ENCODE measurements around the gene STAG2. TPM values are rescaled to one million over a fixed set of nuclear protein-coding genes. Genes with fewer than 3 reads are reported as not detected.

STAG2 gene
- total RNA-seq, 1 donor from 2014 or later, result 79.5 TPM

DNA sequence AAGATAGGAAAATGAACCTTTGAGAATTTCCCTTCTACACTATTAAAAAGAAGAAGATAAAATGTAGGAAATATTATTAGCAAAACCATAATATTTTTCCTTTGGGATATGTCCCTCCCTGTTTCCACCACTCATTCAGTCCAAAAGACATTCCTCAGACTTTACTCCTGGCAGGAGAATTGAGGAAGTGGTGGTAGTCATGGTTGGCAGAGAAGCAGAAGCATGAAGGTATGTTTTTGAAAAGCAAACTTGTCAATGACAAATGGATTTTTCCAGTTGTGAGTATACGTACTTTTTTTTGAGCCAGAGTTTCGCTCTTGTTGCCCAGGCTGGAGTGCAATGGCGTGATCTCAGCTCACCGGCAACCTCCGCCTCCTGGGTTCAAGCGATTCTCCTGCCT lies 13.7 kb downstream of the STAG2 start:
- DNase-seq (ENCODE audit: low read depth in 2 of 2), result peak in 1 of 2 donors; percentile 51

DNA sequence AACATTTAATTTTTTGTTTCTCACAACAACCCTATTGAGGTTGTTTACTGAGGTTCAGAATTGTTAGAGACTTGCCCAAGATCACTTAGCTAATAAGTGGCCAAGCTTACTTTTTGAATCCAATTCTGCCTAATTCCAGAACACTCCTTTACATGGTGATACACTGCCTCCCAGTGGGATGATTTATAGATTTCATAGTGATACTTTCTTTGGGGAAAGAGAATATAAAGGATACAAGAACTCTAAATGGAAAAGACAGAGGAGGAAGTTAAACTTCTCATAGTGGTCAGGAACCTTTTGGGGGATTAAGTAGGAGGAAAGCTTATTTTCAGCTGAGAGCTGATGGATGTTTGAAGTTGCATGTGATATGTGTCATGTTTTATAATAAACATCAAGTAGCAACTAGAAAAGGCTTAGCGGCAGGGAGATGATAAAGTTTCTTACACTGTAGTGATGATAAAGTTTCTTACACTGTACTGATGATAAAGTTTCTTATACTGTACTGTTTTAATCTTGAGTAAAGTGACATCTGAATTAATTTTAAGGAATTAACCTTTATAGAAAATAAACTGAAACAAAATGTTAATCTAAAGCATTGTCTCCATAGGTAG lies 15.3 kb downstream of the STAG2 start:
- peak in 1 of 2 donors; percentile 48 for DNase-seq (ENCODE audit: low read depth in 2 of 2)

DNA sequence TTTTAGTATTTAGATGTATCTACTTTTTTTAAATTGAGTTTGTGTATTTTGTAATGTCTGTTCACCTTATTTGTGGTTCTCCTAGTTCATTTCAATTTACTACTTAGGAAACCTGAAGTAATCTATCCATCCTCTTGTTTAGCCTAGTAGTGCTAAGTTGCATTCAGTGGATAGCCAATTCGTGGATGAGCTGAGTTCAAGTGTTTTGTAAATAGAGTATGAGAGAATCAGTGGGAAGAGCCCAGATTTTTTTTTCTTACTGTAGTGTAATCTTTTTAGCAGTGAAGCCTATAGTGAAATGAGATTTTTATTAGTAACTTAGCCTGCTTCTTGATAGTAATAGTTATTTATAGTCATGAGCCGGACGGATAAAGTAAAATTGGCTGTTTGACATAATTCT lies 21.7 kb downstream of the STAG2 start:
- no peak for DNase-seq (ENCODE audit: low read depth in 2 of 2)

DNA sequence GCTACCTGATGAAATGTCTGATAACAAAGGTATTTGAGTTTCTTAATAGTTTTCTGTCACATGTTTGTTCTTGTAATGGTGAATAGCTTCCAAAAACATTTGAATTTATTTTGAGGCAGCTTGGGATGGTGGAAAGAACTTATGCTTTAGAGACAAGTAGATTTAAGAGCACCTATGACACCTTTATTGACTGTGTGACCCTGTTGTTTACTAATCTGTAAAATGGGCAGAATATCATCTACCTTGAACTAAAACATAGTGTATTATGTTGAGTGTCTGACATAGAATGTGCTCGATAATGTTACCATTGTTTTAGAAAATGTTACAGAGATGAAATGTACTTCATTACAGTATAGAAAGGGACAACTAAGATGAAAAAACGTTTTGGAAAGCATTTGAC lies 24.9 kb downstream of the STAG2 start:
- DNase-seq (ENCODE audit: low read depth in 2 of 2), result no peak

DNA sequence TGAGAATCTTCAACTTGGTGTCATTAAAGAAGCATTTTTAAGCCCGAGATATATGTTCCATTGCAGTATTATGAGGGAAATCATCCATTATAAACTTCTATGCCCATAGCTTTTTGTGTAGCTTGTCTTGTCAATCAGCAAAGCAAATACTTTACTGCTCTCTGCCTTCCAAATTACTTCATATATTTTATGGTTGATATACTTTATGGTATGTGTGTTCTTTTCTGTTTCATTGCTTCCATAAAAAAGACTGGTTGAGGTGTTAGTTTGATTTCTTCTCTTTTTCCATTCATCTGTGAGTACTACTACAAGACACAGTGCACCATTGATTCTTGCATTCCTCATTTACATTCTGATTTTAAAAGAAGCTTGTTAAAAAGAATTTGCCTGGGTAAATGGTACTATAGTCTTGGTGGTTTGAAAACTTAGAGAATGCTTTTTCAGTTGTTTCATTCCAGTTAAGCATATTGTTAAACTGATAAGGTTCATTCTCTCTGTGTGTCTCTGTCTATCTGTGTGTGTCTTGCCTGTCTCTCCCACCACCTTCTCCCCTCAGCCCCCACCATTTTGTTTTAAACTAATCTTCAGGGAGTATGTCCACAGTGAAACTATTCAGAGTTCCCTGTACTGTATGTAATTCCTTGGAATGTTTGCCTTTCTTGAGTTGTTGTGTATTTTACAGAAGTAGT lies 27.1 kb downstream of the STAG2 start:
- no peak for DNase-seq (ENCODE audit: low read depth in 2 of 2)

DNA sequence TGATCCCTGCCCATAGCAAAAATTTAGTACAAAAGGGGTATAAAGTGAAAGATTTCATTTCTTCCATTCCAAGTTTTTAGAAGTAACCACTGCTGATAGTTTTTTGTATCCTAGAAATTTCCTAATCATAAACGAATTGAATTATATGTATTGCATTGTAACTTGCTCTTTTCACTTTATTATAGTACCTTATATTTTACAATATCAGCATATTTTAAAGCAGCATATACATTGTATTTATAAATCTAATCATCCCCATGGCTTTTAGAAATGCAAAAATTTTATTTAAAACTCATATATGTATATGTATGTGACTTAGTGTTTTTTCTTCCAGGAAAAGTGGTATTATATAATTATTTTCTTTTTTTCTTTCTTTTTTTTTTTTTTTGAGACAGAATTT lies 27.7 kb downstream of the STAG2 start:
- DNase-seq (ENCODE audit: low read depth in 2 of 2), result no peak

DNA sequence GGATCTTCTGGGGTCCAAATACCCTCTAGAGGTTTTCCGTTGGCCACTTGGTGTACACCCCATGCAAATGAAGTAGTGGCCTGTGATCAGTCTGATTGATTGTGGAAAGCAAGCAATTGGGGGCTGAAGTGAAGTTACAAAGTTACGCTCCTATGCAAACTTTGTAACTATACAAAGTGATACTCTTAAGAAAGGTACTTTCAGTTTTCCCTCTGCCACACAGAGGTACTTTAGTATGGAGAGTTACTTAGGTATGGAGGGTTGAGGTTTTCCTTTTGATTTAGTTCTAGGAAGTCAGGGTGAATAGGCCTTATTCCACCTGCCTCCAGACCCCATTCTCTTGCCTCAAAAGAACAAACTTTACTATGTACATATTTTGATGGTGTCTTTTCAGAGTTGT lies 28.7 kb downstream of the STAG2 start:
- DNase-seq (ENCODE audit: low read depth in 2 of 2), result no peak

DNA sequence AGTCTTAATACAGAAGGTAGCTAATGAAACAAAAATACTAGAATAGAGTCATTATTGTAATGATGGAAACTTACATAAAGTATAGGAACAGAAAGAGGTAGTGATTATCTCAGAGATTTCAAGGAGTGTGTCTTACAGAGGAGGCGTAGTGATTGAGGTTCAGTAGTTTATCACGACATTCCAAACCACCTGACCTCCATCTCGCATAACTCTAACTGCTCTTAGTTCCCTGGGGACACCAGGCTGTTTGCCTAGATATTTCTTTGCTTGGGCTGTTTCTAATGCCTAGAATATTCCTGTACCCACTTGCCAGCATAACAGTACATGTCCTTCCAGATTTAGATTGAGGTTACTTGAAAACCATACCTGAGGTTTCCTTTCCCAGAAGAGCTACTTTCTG lies 29.1 kb downstream of the STAG2 start:
- DNase-seq (ENCODE audit: low read depth in 2 of 2), result no peak

DNA sequence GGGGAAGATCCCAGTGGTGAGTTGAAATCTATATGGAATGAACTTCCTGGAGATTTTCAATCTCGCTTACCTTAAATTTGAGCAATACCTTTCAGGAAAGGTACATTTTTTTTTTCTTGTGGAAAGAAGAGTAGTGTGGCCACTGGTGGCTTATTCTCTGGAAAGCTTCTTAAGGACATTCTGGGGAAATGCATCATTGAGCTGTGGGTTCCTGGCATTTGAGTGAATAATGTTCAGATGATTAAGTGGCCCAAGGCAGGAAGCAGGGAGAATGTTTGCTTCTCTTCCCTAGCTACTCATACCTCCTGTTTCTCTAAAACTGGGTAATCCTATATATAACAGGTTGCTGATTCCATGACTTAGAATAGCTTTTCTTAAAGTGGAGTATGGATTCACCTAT lies 31.8 kb downstream of the STAG2 start:
- DNase-seq (ENCODE audit: low read depth in 2 of 2), result peak in 1 of 2 donors; percentile 75

DNA sequence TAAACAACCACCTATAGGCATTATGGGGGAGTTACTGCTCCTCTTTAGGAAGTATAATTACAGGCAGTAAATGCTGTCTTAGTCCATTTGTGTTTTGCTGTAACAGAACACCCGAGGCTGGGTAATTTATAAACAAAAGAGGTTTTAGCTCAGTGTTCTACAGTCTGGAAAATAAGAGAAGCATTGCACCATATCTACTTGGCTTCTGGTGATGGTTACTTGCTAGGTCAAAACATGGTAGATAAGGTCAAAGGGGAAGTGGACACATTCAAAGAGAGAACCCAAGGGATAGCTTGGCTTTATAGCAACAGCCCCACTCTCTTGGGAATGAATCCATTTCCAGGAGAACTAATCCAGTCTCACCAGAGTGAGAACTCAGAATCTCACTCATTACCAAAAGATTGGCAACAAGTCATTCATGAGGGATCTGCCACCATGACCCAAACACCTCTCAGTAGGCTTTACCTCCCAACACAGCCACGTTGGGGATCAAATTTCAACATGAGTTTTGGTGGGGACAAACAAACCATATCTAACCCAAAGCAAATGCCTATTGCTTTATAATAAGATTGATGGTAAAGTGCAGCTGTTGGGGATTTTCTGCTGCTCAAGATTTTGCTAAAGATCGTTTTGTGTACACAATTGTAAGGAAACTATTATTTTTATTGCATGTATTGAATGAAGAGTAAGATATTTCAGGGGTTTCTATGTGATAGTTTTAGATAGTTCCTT lies 32.6 kb downstream of the STAG2 start:
- no peak for DNase-seq (ENCODE audit: low read depth in 2 of 2)

DNA sequence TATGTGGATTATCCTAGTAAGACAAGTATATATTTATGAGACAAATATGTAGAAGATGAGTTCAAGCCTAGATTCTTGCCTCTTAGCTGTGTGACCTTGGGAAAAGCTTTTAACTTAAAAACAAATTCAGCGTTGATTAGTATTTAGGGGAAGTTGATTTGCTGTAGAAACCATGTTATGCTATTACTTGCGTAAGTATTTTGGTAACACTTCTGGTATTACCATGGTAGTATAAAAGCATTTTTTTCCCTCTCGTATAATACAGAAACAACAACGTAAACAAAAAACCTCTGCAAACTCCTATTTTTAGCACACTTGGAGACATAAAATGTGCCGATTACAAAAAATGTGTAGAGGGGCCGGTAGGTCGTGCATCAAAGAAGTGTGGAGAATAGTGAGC lies 33.2 kb downstream of the STAG2 start:
- no peak for DNase-seq (ENCODE audit: low read depth in 2 of 2)

DNA sequence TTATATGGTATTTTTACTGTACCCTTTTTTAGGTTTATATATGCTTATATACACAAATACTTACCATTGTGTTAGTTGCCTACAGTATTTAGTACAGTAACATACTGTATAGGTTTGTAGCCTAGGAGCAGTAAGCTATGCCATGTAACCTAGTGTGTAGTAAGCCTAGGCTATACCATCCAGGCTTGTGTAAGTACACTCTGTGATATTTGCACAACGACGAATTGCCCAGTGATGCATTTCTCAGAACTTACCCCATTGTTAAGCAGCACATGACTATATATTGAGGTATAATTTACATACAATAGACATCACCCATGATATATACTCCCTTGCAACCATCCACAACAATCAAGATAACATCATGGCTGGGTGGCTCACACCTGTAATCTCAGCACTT lies 40.1 kb downstream of the STAG2 start:
- no peak for DNase-seq (ENCODE audit: low read depth in 2 of 2)

DNA sequence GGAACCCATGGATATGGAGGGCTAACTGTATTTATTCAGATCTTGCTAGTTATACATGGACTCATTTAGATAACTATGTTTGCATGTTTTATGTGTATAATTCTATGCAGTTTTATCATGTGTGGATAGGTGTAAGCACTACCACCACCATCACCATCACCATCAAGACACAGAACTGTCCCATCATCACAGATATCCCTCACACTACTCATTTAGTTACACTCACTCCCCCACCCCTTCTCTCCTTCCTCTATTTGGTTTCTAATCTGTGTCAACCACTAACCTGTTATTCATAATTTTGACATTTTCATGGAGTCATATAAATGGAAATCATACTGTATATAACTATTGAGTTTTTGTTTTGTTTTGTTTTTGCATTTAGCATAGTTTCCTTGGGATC lies 43.7 kb downstream of the STAG2 start:
- no peak for DNase-seq (ENCODE audit: low read depth in 2 of 2)

DNA sequence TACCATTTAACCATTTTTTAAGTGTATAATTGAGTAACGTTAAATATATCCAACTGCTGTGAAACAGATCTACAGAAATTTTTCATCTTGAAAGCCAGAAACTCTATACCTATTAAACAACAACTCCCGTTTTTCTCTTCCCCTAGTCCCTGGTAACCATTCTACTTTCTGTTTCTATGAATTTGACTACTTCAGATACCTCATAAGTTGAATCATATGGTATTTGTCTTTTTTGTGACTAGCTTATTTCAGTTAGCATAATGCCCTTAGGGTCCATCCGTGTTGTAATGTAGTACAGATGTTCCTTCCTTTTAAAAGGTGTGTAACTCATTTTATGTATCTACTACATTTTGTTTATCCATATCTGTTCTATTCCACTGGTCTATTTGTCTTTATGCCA lies 48.7 kb downstream of the STAG2 start:
- no peak for DNase-seq (ENCODE audit: low read depth in 2 of 2)

DNA sequence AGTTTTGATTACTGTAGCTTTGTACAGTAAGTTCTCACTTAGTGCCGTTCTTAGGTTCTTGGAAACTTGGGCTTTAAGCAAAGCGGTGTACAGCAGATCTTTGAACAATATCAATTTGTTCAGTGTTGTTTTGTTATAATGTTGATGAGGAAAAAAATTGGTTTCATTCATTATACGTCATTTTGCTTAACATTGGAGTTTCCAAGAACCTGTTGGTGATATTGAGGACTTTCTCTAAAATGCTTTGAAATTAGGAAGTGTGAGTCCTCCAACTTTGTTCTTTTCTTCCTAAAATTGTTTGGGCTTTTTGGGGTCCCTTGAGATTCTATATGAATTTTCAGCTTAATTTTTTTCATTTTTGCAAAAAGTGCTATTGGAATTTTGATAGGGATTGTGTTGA lies 49.1 kb downstream of the STAG2 start:
- no peak for DNase-seq (ENCODE audit: low read depth in 2 of 2)

DNA sequence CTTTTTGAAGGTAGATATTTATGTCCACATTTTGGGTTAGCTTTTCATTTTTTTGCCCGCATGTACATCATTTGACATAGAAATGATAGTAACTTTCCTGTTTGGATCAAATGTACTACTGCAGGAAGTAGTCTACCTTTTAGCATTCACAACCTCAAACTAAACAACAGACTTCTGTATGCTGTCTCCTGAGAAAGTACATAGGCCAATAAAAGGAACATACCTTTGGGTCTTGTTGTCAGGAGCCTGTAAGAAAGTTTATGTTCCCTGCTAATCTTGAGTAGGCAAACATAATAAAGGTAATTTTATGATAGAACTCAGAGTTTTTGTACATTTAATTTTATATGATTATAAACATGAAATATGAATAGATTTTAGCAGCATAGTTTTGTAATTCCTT lies 54.2 kb downstream of the STAG2 start:
- DNase-seq (ENCODE audit: low read depth in 2 of 2), result no peak

DNA sequence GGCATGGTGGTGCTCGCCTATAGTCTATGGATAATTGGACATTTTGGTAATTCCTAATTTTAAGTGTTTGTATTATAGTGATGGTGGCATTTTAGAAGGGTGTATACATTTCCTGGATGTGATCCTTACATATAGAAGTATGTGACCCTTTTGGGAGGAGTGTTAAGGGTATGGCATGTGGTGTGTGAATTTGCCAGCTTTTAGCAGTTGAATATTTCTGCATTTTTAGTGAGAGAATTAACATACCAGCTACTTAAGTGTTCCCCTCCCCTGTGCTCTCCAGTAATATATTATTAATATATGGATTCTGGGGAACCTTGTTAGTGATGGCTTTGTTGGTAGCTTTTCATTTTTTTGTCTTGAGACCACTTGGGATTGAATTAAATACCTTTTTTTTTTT lies 55.3 kb downstream of the STAG2 start:
- DNase-seq (ENCODE audit: low read depth in 2 of 2), result no peak

DNA sequence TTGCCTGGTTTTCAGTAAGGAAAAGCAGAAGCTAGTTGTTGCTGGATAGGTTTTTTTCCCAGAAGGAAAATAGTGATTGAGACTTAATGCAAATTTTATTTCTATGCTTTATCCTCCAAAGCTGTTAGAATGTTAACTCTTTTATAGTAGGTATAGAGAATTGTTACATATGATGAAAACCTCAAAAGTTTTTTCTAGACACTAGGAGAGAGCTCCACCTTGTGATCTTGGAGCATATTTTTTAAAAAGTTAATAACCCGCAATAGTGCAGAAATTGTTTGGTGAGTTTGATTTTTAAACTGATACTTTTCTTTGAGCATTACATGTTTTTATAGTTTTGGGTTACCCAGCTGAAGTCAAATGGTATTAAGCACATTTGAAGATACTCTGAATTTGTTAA lies 56.5 kb downstream of the STAG2 start:
- DNase-seq (ENCODE audit: low read depth in 2 of 2), result no peak

DNA sequence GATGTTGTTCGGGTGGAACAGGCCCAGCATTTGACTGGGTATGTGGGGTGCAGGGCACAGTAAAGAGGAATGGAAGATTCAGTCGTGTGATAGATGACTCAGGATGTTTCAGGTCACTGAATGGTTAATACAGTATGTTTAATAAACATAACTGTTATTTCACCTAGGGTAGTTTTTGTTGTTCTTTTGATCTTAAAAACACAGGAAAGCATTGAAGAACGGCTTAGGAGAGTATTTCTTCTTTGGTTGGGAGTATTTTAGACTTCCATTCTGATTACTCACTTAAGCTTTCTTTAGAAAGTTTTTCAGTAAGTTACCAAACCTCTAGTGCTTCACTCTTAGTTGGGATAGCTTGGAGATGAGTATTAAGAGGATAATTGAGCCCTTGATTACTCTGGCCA lies 62.3 kb downstream of the STAG2 start:
- DNase-seq (ENCODE audit: low read depth in 2 of 2), result peak in 1 of 2 donors; percentile 1

DNA sequence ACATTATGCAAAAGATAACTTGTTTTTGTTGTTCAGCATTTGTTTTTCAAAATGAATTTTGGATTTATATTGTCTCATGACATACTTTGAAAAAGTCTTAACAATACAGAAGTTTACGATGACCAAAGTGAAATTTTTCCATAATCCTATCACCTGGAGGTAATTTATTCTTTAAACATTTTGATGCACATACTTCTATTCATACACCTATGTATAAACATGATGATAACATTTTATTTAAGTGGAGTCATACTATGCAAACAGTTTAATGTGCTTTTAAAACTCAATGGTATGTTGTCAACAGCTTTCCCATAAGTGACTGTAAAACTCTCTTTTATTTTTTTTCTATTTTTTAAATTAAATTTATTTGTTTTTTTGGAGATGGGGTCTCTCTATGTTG lies 65.0 kb downstream of the STAG2 start:
- no peak for DNase-seq (ENCODE audit: low read depth in 2 of 2)

DNA sequence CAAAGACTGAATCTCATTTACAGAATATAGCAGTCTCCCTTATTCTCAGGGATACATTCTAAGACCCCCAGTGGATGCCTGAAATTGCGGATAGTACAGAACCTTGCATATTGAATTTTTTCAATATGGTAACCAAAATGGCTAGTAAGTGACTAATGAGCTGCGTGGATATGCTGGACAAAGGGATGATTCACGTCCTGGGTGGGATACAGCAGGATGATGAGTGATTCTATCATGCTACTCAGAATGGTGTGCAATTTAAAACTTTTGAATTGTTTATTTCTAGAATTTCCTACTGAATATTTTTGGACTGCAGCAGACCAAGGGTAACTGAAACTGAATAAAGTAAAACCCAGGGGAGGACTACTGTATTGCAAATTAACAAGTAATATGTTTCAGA lies 66.7 kb downstream of the STAG2 start:
- DNase-seq (ENCODE audit: low read depth in 2 of 2), result peak in 1 of 2 donors; percentile 1

DNA sequence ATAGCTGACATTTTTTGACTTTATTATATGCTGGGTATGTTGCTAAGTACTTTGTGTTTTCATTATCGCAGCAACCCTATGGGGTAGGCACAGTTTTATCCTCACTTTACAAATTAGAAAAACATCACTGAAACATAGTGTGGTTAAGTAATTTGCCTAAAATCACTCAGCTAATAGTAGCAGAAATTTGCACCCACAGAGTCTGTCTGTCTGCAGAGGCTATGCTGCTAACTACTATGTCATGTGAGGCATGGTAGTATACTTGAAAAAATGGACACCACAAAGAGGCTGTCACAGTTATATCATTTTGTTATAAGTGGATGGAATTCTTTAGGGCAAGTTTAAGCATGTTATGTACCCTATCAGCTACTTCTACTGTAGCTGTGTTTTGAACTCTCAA lies 69.0 kb downstream of the STAG2 start:
- DNase-seq (ENCODE audit: low read depth in 2 of 2), result no peak

DNA sequence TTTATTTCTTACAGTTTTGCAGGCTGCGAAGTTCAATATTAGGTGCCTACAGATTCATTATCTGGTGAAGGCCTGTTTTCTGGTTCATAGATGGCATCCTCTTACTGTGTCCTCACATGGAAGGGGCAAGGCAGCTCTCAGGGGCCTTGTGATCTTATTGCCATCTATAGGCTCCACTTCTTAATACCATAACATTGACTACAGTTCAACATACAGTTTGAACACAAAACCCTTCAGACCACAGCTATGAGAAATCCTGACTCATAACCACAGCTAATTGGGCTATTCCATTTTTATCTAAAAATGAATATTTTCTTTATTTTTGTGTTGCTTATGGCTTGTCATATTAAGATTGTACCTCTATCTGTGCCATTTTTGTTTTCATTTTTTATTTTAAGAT lies 72.3 kb downstream of the STAG2 start:
- DNase-seq (ENCODE audit: low read depth in 2 of 2), result no peak

Data from dermis microvascular lymphatic vessel endothelial cell (primary cell).